ENCODE measurements around the gene CACNA1I.

The CACNA1I gene

GRCh38 chr22:39534591-39535356 is 35.8 kb upstream of the CACNA1I start:
- Histone ChIP-seq H3K36me3 (ENCODE audit: control insufficient read depth in 2 of 2, insufficient read depth in 1 of 2, low read length in 2 of 2) (peaks cover 8 to 19% of the 10 kb centered on the region in 2 experiments; a peak in 2 of 3 replicates), H3K9me3 (ENCODE audit: control insufficient read depth, insufficient read depth, low read depth, low read length) (no peaks in the 10 kb centered on the region), H3K4me3 (ENCODE audit: low read depth, low read length) (peak overlapping the region; percentile 7; the same call in 1 of the 2 replicates), H3K4me1 (ENCODE audit: control insufficient read depth, insufficient read depth, low read length) (peaks cover 8% of the 10 kb centered on the region), H3K27ac (ENCODE audit: extremely low read depth, low read depth, low read length) (no peak overlapping the region)
- ChIA-PET CTCF (interaction anchor here (0.5 to 13.7 kb wide), 49 partner anchors 10 to 1117 kb away, joined by 3 to 380 read pairs (median 4); partner anchors contain the start of gene ATF4), POLR2A (interaction anchor here (0.6 to 1.3 kb wide), 5 partner anchors 15 to 510 kb away, joined by 3 to 5 read pairs (median 4); partner anchors contain the start of genes ATF4 and MIEF1)
- TF ChIP-seq ZSCAN18 (tag by site-specific recombination; IDR thresholded peaks at IDR 0.05) (no peak), ZNF157 (tag by site-specific recombination; IDR thresholded peaks at IDR 0.05) (no peak), ZFP37 (tag by site-specific recombination; IDR thresholded peaks at IDR 0.05) (no peak), ZBTB1 (tag by site-specific recombination; IDR thresholded peaks at IDR 0.05) (no peak), FEZF1 (tag by site-specific recombination; IDR thresholded peaks at IDR 0.05) (no peak; the same call in 1 of the 2 replicates), ZNF777 (tag by site-specific recombination; IDR thresholded peaks at IDR 0.05; ENCODE audit: borderline replicate concordance) (no peak), GLIS2 (tag by site-specific recombination; IDR thresholded peaks at IDR 0.05) (peak; percentile 96), ZNF560 (tag by site-specific recombination; IDR thresholded peaks at IDR 0.05; ENCODE audit: borderline replicate concordance) (no peak), KLF8 (tag by site-specific recombination; IDR thresholded peaks at IDR 0.05) (peak; percentile 77; the same call in 1 of the 2 replicates), ZNF175 (tag by site-specific recombination; IDR thresholded peaks at IDR 0.05) (no peak), HOXC10 (CRISPR knock-in tag; IDR thresholded peaks at IDR 0.05) (no peak), ZNF324 (tag by site-specific recombination; IDR thresholded peaks at IDR 0.05) (peak; percentile 89), ZNF23 (tag by site-specific recombination; IDR thresholded peaks at IDR 0.05; ENCODE audit: borderline replicate concordance) (no peak), KLF1 (tag by site-specific recombination; IDR thresholded peaks at IDR 0.05) (peak; percentile 43), ZNF132 (tag by site-specific recombination; IDR thresholded peaks at IDR 0.05; ENCODE audit: borderline replicate concordance) (no peak), ZNF362 (tag by site-specific recombination; IDR thresholded peaks at IDR 0.05) (no peak), SCRT2 (tag by site-specific recombination; IDR thresholded peaks at IDR 0.05) (no peak), ZNF2 (tag by site-specific recombination; IDR thresholded peaks at IDR 0.05) (peak; percentile 90), REPIN1 (tag by site-specific recombination; IDR thresholded peaks at IDR 0.05; ENCODE audit: low read depth) (0 out of 2 replicates have a peak, but pooled peaks have one; percentile 26), ZNF416 (tag by site-specific recombination; IDR thresholded peaks at IDR 0.05) (no peak), ZNF48 (tag by site-specific recombination; IDR thresholded peaks at IDR 0.05) (no peak), ZNF658 (tag by site-specific recombination; IDR thresholded peaks at IDR 0.05) (no peak), GLIS1 (tag by site-specific recombination; IDR thresholded peaks at IDR 0.05) (peak; percentile 100), ZNF768 (tag by site-specific recombination; IDR thresholded peaks at IDR 0.05) (no peak), ZNF529 (tag by site-specific recombination; IDR thresholded peaks at IDR 0.05; ENCODE audit: insufficient replicate concordance) (no peak)
- TF ChIP-seq, protein P1, sequence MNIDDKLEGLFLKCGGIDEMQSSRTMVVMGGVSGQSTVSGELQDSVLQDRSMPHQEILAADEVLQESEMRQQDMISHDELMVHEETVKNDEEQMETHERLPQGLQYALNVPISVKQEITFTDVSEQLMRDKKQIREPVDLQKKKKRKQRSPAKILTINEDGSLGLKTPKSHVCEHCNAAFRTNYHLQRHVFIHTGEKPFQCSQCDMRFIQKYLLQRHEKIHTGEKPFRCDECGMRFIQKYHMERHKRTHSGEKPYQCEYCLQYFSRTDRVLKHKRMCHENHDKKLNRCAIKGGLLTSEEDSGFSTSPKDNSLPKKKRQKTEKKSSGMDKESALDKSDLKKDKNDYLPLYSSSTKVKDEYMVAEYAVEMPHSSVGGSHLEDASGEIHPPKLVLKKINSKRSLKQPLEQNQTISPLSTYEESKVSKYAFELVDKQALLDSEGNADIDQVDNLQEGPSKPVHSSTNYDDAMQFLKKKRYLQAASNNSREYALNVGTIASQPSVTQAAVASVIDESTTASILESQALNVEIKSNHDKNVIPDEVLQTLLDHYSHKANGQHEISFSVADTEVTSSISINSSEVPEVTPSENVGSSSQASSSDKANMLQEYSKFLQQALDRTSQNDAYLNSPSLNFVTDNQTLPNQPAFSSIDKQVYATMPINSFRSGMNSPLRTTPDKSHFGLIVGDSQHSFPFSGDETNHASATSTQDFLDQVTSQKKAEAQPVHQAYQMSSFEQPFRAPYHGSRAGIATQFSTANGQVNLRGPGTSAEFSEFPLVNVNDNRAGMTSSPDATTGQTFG (tag by site-specific recombination; IDR thresholded peaks at IDR 0.05; ENCODE audit: borderline replicate concordance) = no peak; the same call in 1 of the 2 replicates
- TF ChIP-seq, protein P2, sequence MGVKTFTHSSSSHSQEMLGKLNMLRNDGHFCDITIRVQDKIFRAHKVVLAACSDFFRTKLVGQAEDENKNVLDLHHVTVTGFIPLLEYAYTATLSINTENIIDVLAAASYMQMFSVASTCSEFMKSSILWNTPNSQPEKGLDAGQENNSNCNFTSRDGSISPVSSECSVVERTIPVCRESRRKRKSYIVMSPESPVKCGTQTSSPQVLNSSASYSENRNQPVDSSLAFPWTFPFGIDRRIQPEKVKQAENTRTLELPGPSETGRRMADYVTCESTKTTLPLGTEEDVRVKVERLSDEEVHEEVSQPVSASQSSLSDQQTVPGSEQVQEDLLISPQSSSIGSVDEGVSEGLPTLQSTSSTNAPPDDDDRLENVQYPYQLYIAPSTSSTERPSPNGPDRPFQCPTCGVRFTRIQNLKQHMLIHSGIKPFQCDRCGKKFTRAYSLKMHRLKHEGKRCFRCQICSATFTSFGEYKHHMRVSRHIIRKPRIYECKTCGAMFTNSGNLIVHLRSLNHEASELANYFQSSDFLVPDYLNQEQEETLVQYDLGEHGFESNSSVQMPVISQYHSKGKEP (tag by site-specific recombination; IDR thresholded peaks at IDR 0.05) = no peak
- TF ChIP-seq, protein P3, sequence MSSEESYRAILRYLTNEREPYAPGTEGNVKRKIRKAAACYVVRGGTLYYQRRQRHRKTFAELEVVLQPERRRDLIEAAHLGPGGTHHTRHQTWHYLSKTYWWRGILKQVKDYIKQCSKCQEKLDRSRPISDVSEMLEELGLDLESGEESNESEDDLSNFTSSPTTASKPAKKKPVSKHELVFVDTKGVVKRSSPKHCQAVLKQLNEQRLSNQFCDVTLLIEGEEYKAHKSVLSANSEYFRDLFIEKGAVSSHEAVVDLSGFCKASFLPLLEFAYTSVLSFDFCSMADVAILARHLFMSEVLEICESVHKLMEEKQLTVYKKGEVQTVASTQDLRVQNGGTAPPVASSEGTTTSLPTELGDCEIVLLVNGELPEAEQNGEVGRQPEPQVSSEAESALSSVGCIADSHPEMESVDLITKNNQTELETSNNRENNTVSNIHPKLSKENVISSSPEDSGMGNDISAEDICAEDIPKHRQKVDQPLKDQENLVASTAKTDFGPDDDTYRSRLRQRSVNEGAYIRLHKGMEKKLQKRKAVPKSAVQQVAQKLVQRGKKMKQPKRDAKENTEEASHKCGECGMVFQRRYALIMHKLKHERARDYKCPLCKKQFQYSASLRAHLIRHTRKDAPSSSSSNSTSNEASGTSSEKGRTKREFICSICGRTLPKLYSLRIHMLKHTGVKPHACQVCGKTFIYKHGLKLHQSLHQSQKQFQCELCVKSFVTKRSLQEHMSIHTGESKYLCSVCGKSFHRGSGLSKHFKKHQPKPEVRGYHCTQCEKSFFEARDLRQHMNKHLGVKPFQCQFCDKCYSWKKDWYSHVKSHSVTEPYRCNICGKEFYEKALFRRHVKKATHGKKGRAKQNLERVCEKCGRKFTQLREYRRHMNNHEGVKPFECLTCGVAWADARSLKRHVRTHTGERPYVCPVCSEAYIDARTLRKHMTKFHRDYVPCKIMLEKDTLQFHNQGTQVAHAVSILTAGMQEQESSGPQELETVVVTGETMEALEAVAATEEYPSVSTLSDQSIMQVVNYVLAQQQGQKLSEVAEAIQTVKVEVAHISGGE (tag by site-specific recombination; conservative IDR thresholded peaks at IDR 0.05; ENCODE audit: low read depth) = no peak; the same call in 1 of the 2 replicates

Data from HEK293 (cell line).